ENCODE data around the gene IFNL1.
A peak's percentile ranks its signal among the peaks of the same experiment; 100 is the strongest.

Gene IFNL1

DNA sequence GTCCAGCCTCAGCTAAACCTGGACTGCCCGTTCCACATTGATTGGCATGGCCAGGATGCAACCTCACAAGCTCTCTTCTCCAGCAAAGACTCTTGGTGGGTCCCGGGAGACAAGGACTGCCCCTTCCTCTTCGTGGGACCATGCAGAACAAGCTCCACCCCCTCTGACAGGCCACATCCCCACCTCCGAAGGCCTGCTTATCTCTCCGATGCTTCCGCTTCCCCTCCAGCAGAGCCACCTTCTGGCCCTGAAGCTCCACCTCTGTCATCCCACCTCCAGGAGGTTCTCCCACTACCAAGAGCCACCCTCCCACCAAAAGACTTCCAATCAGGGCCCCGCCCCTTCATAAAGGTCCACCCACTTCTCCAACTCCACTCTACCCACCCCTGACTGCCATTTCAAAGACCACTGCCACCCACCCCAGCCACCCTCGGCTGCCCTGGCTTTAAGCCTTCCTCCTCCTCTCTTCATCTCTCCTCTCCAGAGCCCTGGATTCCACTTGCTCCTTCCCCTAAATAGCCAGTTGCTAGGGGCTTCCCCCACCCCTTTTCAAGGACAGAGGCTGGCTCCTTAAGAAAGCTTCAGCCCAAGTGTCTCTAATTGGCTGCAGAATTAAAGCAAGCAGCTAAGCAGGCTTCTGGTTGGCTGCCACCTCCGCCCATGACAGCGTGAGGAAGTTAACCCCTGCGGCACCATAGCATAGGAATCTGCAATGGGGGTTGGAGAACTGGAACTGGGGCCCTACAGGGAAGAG lies 14.5 kb downstream of the IFNL1 start:
- H3K9me3 ChIP-seq (ENCODE audit: control insufficient read depth, insufficient read depth, low read length) = no peaks in the 10 kb centered on the region
- peak overlapping the region; percentile 29; the same call in 1 of the 2 replicates for H3K9ac ChIP-seq (ENCODE audit: low read depth, low read length)
- H3K36me3 ChIP-seq (ENCODE audit: insufficient read depth, low read length) = no peaks in the 10 kb centered on the region
- peaks cover 13% of the 10 kb centered on the region for H3K4me1 ChIP-seq (ENCODE audit: insufficient read depth, low read length)

DNA sequence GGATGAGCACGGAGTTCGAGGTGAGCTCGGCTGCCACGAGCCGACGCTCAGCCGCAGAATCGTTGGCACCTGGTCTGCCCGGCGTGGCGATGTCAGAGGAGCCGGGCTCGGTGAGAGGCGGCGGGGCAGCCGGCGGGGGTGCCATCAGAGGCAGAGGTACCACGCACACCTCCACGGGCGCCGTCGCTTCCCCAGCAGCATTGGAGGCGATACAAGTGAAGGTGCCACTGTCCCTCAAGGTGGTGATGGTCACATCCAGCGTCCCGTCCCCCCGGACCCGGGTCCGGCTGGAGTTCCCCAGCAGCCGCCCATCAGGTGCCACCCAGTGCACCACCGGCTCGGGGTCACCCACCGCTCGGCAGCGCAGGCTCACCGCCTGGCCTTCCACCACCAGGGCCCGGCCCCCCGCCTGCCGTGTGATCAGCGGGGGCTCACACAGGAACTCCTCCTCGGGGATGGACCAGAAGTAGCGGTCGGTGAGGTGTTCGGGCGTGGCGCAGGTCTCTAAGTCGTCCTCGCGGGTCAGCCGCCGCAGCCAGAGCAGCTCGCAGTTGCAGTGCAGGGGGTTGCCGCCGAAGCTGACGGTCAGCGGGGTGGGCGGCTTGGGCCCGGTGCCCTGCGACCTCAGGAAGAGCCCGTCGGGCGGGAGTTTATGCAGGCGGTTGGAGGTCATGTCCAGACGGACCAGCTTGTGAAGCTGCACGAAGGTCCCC lies 18.0 kb downstream of the IFNL1 start:
- Histone ChIP-seq H3K9me3 (ENCODE audit: control insufficient read depth, insufficient read depth, low read length) (no peaks in the 10 kb centered on the region), H3K9ac (ENCODE audit: low read depth, low read length) (no peak overlapping the region), H3K4me1 (ENCODE audit: insufficient read depth, low read length) (no peaks in the 10 kb centered on the region), H3K36me3 (ENCODE audit: insufficient read depth, low read length) (no peaks in the 10 kb centered on the region)

GRCh38 chr19:39315933-39316332 lies 19.7 kb downstream of the IFNL1 start:
- Histone ChIP-seq H3K36me3 (ENCODE audit: insufficient read depth, low read length) (no peaks in the 10 kb centered on the region), H3K9ac (ENCODE audit: low read depth, low read length) (no peak overlapping the region), H3K4me1 (ENCODE audit: insufficient read depth, low read length) (no peaks in the 10 kb centered on the region), H3K9me3 (ENCODE audit: control insufficient read depth, insufficient read depth, low read length) (no peaks in the 10 kb centered on the region)

DNA sequence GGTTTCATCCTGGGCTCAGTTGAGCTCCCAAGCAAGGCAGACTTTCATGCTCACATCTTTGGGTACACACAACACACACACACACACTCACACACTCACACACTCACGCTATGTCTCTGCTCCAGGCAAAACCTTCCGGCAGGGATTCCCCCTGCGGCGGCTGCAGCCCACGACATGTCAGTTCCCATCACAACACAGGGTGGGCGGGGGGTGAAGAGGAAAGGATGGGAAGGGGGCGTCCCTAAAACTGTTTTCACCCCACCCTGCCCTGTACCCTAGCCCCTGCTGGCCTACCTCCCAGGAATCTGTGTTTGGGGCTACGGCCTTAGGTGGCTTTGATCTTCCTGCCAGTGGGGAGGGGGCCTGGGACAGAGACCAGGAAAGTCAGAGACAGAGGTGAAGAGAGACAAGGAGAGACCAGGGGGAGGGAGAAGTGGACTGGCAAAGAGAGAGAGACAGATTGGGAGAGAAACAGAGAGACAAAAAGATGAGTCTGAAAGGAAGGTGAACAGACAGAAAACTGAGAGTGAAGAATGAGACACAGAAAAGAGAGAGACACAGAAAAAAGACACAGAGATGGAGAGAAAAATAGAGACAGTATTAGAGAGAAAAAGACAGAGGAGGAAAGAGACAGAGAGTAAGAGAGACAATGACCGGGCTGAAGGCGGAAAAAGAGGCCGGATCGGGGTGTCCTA lies 20.6 kb downstream of the IFNL1 start:
- H3K9ac ChIP-seq (ENCODE audit: low read depth, low read length) = no peak overlapping the region
- no peaks in the 10 kb centered on the region for H3K36me3 ChIP-seq (ENCODE audit: insufficient read depth, low read length)
- no peaks in the 10 kb centered on the region for H3K4me1 ChIP-seq (ENCODE audit: insufficient read depth, low read length)
- H3K9me3 ChIP-seq (ENCODE audit: control insufficient read depth, insufficient read depth, low read length) = no peaks in the 10 kb centered on the region

- H3K9ac ChIP-seq (ENCODE audit: low read depth, low read length) = no peak overlapping the region
- H3K36me3 ChIP-seq (ENCODE audit: insufficient read depth, low read length) = no peaks in the 10 kb centered on the region
- H3K4me1 ChIP-seq (ENCODE audit: insufficient read depth, low read length) = no peaks in the 10 kb centered on the region
- no peaks in the 10 kb centered on the region for H3K9me3 ChIP-seq (ENCODE audit: control insufficient read depth, insufficient read depth, low read length)
Measured at GRCh38 chr19:39317476-39317875, 21.3 kb downstream of the IFNL1 start.

DNA sequence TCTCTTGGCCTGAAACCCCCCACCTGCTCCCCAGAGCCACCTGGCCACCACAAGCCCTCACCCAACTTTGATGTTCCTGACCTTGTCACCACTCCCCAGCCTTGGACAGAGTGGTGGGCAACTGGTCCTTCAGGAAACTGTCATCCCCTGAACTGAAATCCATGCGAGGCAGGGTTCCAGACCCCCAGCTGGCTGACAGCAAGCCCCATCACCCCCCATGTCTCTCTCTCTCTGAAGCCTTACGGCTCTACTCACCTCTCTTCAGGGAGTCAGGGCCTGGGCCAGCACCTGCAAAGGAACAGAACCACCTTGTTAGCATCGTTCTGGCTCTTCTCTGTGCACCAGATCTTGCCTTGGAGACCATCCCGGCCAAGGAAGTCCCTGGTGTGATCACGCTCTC lies 21.9 kb downstream of the IFNL1 start:
- Histone ChIP-seq H3K36me3 (ENCODE audit: insufficient read depth, low read length) (no peaks in the 10 kb centered on the region), H3K9me3 (ENCODE audit: control insufficient read depth, insufficient read depth, low read length) (no peaks in the 10 kb centered on the region), H3K4me1 (ENCODE audit: insufficient read depth, low read length) (no peaks in the 10 kb centered on the region), H3K9ac (ENCODE audit: low read depth, low read length) (no peak overlapping the region)

- Histone ChIP-seq H3K9ac (ENCODE audit: low read depth, low read length) (no peak overlapping the region), H3K4me1 (ENCODE audit: insufficient read depth, low read length) (no peaks in the 10 kb centered on the region), H3K36me3 (ENCODE audit: insufficient read depth, low read length) (no peaks in the 10 kb centered on the region), H3K9me3 (ENCODE audit: control insufficient read depth, insufficient read depth, low read length) (no peaks in the 10 kb centered on the region)
Measured at GRCh38 chr19:39318690-39319089, 22.5 kb downstream of the IFNL1 start.

GRCh38 chr19:39319098-39319891 lies 23.1 kb downstream of the IFNL1 start:
- H3K36me3 ChIP-seq (ENCODE audit: insufficient read depth, low read length) = no peaks in the 10 kb centered on the region
- no peaks in the 10 kb centered on the region for H3K4me1 ChIP-seq (ENCODE audit: insufficient read depth, low read length)
- no peaks in the 10 kb centered on the region for H3K9me3 ChIP-seq (ENCODE audit: control insufficient read depth, insufficient read depth, low read length)
- H3K9ac ChIP-seq (ENCODE audit: low read depth, low read length) = peak overlapping the region; percentile 91; the same call in 1 of the 2 replicates

DNA sequence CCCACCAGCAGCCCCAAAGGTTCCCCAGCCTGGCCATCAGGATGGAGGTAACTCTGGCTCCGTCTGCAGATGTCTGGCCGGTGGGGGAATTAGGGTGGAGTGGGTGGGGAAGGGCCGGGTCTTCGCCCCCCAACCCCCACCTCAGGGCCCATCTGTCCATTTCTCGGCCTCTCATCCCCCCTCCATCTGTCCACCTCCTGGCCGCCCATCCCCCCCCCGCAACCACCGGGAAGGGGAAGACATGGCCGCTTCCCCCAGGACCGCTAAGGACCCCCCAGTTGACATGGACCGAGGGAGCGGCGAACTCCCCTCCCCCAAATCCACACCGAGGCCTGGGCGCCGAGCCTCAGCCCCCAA lies 23.7 kb downstream of the IFNL1 start:
- no peaks in the 10 kb centered on the region for H3K4me1 ChIP-seq (ENCODE audit: insufficient read depth, low read length)
- H3K9ac ChIP-seq (ENCODE audit: low read depth, low read length) = peak overlapping the region; percentile 91
- H3K36me3 ChIP-seq (ENCODE audit: insufficient read depth, low read length) = no peaks in the 10 kb centered on the region
- no peaks in the 10 kb centered on the region for H3K9me3 ChIP-seq (ENCODE audit: control insufficient read depth, insufficient read depth, low read length)

GRCh38 chr19:39321117-39321831 lies 25.1 kb downstream of the IFNL1 start:
- Histone ChIP-seq H3K4me1 (ENCODE audit: insufficient read depth, low read length) (no peaks in the 10 kb centered on the region), H3K9ac (ENCODE audit: low read depth, low read length) (peak overlapping the region; percentile 32; the same call in 1 of the 2 replicates), H3K36me3 (ENCODE audit: insufficient read depth, low read length) (no peaks in the 10 kb centered on the region), H3K9me3 (ENCODE audit: control insufficient read depth, insufficient read depth, low read length) (no peaks in the 10 kb centered on the region)

DNA sequence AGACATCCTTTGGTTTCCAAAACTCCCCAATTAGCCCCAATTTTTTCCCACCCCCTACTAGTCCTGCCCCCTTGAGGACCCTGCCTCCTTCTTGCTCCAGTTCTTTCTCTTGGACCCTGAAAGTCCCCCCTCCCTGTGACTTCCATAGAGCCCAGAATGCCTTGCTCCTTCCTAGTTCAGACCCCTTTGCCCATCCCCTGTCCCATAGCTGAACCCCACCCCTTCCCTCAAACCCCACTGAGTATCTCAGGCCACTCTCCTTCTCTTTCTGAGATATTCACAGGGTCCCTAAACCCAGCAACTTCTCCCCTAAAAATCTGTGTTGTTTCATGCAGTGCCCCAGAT lies 25.6 kb downstream of the IFNL1 start:
- H3K36me3 ChIP-seq (ENCODE audit: insufficient read depth, low read length) = no peaks in the 10 kb centered on the region
- H3K9ac ChIP-seq (ENCODE audit: low read depth, low read length) = no peak overlapping the region
- no peaks in the 10 kb centered on the region for H3K9me3 ChIP-seq (ENCODE audit: control insufficient read depth, insufficient read depth, low read length)
- H3K4me1 ChIP-seq (ENCODE audit: insufficient read depth, low read length) = no peaks in the 10 kb centered on the region

- H3K36me3 ChIP-seq (ENCODE audit: insufficient read depth, low read length) = no peaks in the 10 kb centered on the region
- no peak overlapping the region for H3K9ac ChIP-seq (ENCODE audit: low read depth, low read length)
- H3K9me3 ChIP-seq (ENCODE audit: control insufficient read depth, insufficient read depth, low read length) = no peaks in the 10 kb centered on the region
- peaks cover 6% of the 10 kb centered on the region for H3K4me1 ChIP-seq (ENCODE audit: insufficient read depth, low read length)
Measured at GRCh38 chr19:39324242-39324842, 28.1 kb downstream of the IFNL1 start.

DNA sequence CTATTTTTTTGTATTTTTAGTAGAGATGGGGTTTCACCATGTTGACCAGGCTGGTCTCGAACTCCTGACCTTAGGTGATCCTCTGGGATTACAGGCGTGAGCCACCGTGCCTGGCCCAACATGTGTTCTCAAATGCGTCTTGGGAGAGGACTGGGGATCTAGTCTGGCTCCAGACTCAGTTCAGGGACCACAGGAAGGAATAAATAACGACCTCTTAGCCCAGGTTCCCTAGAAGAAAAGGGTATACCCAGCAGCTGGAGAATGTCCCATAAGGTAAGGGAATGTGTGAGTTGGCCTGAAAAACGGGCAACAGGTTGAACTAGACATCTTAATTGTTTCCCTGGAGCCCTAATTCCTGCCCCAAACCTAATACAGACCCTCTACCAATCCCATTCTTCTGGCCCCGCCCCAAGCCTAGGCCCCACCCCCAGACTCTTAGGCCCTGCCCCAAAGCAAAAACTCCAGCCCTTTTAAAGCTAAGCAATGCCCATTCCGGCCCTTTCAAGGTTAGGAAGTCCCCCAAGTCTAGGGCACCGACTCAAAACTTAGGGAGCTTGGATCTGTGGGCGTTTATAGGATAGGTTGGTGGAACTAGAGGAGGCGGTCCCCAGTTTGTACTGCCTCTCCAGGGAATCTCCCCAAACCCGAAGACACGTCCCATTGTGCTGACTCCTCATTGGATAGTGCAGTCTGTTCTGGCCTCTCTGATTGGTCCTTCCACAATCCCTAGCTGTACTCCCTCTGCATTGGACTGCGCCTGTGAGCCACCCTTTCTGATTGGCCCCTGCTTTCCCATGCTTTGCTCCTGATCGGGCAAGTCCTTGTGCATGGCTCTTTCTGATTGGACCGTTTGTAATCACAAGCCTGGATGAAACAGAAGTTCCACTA lies 29.8 kb downstream of the IFNL1 start:
- no peaks in the 10 kb centered on the region for H3K9me3 ChIP-seq (ENCODE audit: control insufficient read depth, insufficient read depth, low read length)
- H3K36me3 ChIP-seq (ENCODE audit: insufficient read depth, low read length) = no peaks in the 10 kb centered on the region
- peaks cover 6% of the 10 kb centered on the region for H3K4me1 ChIP-seq (ENCODE audit: insufficient read depth, low read length)
- H3K9ac ChIP-seq (ENCODE audit: low read depth, low read length) = no peak overlapping the region

All from ES-I3 (cell line).